ENCODE results near the gene PABPN1. TPM values are rescaled to one million over a fixed set of nuclear protein-coding genes. Genes with fewer than 3 reads are reported as not detected.
A peak's percentile ranks its signal among the peaks of the same experiment; 100 is the strongest.

PABPN1 gene
- total RNA-seq, 2 experiments from 2014 or later, result 167 to 314 TPM

DNA sequence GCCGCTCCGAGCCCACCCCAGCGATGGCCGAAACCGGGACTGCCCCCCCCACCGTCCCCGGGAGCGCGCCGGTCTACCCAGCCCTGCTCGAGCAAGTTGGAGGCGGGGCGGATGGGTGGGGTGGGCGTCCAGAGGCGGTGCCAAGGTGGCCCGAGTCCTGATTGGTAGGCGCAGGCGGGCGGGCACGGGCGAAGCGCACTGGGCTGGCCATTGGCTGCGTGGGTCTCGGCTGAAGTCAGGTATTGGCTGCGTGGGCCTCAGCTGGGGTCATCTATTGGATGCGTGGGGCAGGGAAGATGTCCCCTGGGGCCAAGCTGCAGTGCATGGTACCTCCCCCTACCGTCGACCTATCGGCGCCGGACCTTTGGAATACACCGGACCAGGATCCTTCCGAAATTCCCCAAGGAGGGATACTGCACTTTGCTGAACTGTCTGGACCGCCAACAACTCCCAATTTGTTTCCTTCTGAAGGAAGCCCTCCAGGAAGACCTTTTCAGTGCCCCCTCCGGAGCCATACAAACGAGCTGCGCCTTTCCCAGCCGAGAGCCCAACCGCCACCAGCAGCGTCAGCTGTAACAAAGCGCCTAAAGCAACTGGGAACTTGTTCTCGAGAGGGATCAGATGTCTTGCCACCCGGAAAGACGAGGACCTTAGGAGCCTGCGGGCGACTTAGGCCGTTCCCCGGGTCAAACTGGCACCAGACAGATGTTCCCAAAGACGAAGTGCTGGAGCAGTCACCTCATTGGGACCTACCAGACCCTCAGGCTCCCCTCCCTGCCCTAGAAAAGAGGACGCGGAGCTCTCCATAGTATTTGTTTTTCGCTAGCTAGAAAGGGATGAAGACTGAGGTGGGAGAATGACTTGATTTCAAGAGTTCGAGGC is 35.0 kb upstream of the PABPN1 start, which contains the start of gene HOMEZ:
Gene HOMEZ (minus strand): TSS at position 113 of the 882 bp plus-strand sequence. CDS start 180 bp downstream, outside the sequence.
- no TSS peak for BruUV-seq (replicated peaks)
- no peaks in the 10 kb centered on the region for H4K20me1 ChIP-seq (ENCODE audit: insufficient read depth, low read length)
- H3K4me3 ChIP-seq (ENCODE audit: low read depth, low read length, poor library complexity, severe bottlenecking), result peak within 1 kb of the TSS; percentile 91
- H3K79me2 ChIP-seq (ENCODE audit: insufficient read depth, low read depth, low read length), result peaks cover 14% of the 10 kb centered on the region; the same call in 1 of the 2 replicates
- peak within 1 kb of the TSS; percentile 89 for H3K4me2 ChIP-seq (ENCODE audit: low read length)
- intact Hi-C loops (cut with micrococcal nuclease; ENCODE audit: unreplicated experiment), result loop anchor here (1.0 to 5.0 kb wide), 2 partner anchors 15 to 164 kb away; no protein-coding TSS in a partner anchor
- H3K9me2 ChIP-seq (ENCODE audit: insufficient read depth, low read length), result no peaks in the 10 kb centered on the region
- H2AFZ ChIP-seq (ENCODE audit: low read length), result peak within 1 kb of the TSS; percentile 91
- ChIA-PET CTCF (ENCODE audit: unreplicated experiment) (interaction anchor here (0.7 to 1.0 kb wide), 5 partner anchors 14 to 495 kb away, joined by 3 to 4 read pairs (median 3); partner anchors contain the start of genes PABPN1 and PPP1R3E), POLR2A (interaction anchor here (0.7 to 2.9 kb wide), 7 partner anchors 9 to 780 kb away, joined by 3 to 13 read pairs (median 6); partner anchors contain the start of genes BCL2L2 and PPP1R3E)
- H3K27ac ChIP-seq (ENCODE audit: low read depth, low read length, poor library complexity, severe bottlenecking), result peak within 1 kb of the TSS; percentile 28
- peaks cover 13% of the 10 kb centered on the region for H3K4me1 ChIP-seq (ENCODE audit: insufficient read depth, low read length, poor library complexity, severe bottlenecking)
- H3K36me3 ChIP-seq (ENCODE audit: insufficient read depth, low read length), result no peaks in the 10 kb centered on the region
- DNase-seq (ENCODE audit: low spot score), result peak; percentile 98
- no peaks in the 10 kb centered on the region for H3K9me3 ChIP-seq (ENCODE audit: low read length)
- TF ChIP-seq, protein P1, sequence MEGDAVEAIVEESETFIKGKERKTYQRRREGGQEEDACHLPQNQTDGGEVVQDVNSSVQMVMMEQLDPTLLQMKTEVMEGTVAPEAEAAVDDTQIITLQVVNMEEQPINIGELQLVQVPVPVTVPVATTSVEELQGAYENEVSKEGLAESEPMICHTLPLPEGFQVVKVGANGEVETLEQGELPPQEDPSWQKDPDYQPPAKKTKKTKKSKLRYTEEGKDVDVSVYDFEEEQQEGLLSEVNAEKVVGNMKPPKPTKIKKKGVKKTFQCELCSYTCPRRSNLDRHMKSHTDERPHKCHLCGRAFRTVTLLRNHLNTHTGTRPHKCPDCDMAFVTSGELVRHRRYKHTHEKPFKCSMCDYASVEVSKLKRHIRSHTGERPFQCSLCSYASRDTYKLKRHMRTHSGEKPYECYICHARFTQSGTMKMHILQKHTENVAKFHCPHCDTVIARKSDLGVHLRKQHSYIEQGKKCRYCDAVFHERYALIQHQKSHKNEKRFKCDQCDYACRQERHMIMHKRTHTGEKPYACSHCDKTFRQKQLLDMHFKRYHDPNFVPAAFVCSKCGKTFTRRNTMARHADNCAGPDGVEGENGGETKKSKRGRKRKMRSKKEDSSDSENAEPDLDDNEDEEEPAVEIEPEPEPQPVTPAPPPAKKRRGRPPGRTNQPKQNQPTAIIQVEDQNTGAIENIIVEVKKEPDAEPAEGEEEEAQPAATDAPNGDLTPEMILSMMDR (conservative IDR thresholded peaks at IDR 0.05; ENCODE audit: low read length), result peak; percentile 27; the same call in 1 of the 2 replicates
- TF ChIP-seq EZH2phosphoT487 (IDR thresholded peaks at IDR 0.05; ENCODE audit: borderline replicate concordance, low read depth, low read length), result no peak

DNA sequence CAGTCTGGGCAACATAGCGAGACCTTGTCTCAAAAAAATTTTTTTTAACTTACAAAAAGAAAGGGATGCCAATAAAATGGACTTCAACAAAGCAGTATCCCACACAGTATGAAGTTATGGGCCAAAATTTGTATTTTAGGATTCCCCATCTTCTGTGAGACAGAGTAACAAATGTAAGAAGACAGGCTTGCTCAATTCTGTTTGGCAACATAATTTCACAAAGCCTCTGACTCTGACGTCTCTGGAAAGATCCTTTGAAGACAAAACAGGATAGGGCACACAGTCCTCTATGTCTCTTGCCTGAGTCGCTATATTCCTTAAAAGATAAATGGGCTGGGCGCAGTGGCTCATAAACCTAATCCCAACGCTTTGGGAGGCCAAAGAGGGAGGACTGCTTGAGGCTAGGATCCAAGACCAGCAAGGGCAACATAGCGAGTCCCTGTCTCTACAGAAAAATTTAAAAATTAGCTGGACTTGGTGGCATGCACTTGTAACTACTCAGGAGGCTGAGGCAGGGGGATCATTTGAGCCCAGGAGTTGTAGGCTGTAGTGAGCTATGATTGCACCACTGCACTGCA is 34.3 kb upstream of the PABPN1 start:
- TSS peak; percentile 83 for BruUV-seq (replicated peaks)
- ChIA-PET POLR2A (interaction anchor here (0.8 to 2.9 kb wide), 6 partner anchors 10 to 215 kb away, joined by 3 to 13 read pairs (median 5); partner anchors contain the start of genes BCL2L2 and PPP1R3E), CTCF (ENCODE audit: unreplicated experiment) (interaction anchor here (0.7 to 1.0 kb wide), 3 partner anchors 14 to 496 kb away, joined by 3 to 4 read pairs (median 3); partner anchors contain the start of gene PPP1R3E)
- TF ChIP-seq, protein P1 (conservative IDR thresholded peaks at IDR 0.05; ENCODE audit: low read length), result no peak
- TF ChIP-seq EZH2phosphoT487 (IDR thresholded peaks at IDR 0.05; ENCODE audit: borderline replicate concordance, low read depth, low read length), result no peak
- H3K4me1 ChIP-seq (ENCODE audit: insufficient read depth, low read length, poor library complexity, severe bottlenecking), result peaks cover 13% of the 10 kb centered on the region
- peak overlapping the region; percentile 91 for H3K4me3 ChIP-seq (ENCODE audit: low read depth, low read length, poor library complexity, severe bottlenecking)
- DNase-seq (ENCODE audit: low spot score), result no peak
- no peaks in the 10 kb centered on the region for H3K9me3 ChIP-seq (ENCODE audit: low read length)
- H3K79me2 ChIP-seq (ENCODE audit: insufficient read depth, low read depth, low read length), result peaks cover 14% of the 10 kb centered on the region; the same call in 1 of the 2 replicates
- peak overlapping the region; percentile 28 for H3K27ac ChIP-seq (ENCODE audit: low read depth, low read length, poor library complexity, severe bottlenecking)
- H3K36me3 ChIP-seq (ENCODE audit: insufficient read depth, low read length), result no peaks in the 10 kb centered on the region
- no peaks in the 10 kb centered on the region for H4K20me1 ChIP-seq (ENCODE audit: insufficient read depth, low read length)
- intact Hi-C loops (cut with micrococcal nuclease; ENCODE audit: unreplicated experiment), result loop anchor here (1.0 to 5.0 kb wide), 2 partner anchors 14 to 165 kb away; no protein-coding TSS in a partner anchor
- no peaks in the 10 kb centered on the region for H3K9me2 ChIP-seq (ENCODE audit: insufficient read depth, low read length)
- peak overlapping the region; percentile 91; the same call in 1 of the 2 replicates for H2AFZ ChIP-seq (ENCODE audit: low read length)
- H3K4me2 ChIP-seq (ENCODE audit: low read length), result peak overlapping the region; percentile 89
